ENCODE results near the gene SYCP3. TPM values are rescaled to one million over a fixed set of nuclear protein-coding genes. Genes with fewer than 3 reads are reported as not detected.

The SYCP3 gene
- total RNA-seq, 4 donors from 2014 or later: 0.24 TPM; not detected in 3

DNA sequence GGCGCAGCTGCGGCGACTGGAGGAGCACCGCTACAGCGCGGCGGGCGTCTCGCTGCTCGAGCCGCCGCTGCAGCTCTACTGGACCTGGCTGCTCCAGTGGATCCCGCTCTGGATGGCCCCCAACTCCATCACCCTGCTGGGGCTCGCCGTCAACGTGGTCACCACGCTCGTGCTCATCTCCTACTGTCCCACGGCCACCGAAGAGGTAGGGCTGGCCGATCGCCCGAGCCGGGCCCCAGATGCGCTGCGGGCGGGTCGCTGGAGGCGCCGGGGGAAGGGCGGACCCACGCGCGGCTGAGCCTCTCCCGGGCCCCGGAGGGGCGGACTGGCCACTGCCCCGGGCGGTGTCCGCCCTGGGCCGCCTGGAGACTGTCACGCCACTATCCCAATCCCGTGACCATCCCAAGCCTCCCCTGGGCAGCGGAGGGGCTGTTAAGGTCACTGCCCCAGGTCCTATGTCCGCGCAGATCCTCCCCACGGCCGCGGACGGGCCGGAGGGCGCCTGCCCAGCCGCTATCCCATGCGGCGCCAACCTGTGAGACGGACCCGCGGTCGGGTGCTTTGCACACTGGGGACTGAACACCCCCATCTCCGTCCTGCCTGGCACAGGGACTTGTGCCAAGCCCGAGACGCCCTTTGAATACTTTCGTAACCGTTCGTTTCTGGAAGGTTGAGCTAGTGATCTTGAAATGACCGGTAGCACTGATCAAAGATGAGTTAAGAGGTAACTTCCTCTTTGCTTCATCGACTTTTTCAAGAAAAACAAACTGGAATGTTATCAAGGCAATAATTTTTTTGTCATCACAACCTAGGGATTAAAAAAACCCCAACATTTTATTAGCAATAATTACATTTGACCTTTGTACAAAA is 41.1 kb downstream of the SYCP3 start:
- H3K27ac ChIP-seq: peak overlapping the region; percentile 94
- no peak for TF ChIP-seq EP300 (IDR thresholded peaks at IDR 0.05)
- peak in 1 of 2 donors; percentile 12 for TF ChIP-seq POLR2A (IDR thresholded peaks at IDR 0.05)
- no peak for TF ChIP-seq POLR2AphosphoS5 (IDR thresholded peaks at IDR 0.05)
- no peak for TF ChIP-seq CTCF (IDR thresholded peaks at IDR 0.05)
- H3K4me1 ChIP-seq: peaks cover 55% of the 10 kb centered on the region
- peak; percentile 80 to 85 for DNase-seq (ENCODE audit: low spot score in 2 of 2)
- no peaks in the 10 kb centered on the region for H3K27me3 ChIP-seq
- no peaks in the 10 kb centered on the region for H3K36me3 ChIP-seq
- H3K4me3 ChIP-seq: peak overlapping the region; percentile 97
- no peaks in the 10 kb centered on the region for H3K9me3 ChIP-seq
- WGBS: 0% methylated on average over 25 of the region's 67 CpGs

DNA sequence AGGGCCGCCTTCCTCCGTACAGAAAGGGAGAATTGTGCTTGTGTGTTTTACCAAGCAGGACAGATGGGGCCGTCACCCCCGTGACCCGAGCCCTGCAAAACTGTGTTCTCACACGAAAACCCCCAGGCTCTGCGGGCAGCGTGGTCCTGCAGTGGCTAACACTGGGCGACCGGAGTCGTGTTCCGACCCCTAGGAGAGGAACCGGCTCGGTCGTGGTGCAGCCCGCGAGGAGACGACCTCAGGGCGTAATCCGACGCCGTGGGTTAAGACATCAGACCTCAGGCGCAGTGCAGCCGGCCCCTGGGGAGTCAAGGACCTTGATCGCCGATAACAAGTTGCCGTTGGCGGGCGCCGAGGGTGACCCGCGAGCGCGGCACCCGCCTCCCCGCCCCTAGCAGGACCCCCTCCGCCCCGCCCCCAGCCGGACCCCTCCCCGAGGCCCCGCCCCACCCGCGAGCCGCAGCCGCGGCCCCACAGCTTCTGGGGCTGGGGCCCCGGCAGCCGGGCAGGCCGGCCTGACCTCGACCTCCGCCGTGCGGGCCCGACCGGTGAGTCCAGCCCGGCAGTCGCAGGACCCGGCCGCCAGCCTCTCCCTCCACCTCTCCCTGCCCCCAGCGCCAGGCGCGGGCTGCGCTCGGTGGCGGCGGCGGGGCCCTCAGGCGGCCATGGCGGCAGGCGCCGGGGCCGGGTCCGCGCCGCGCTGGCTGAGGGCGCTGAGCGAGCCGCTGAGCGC is 41.9 kb downstream of the SYCP3 start, which contains the start of gene CHPT1:
Gene CHPT1, plus strand, starts transcription at position 444 of the 733 bp plus-strand sequence. Its CDS starts 222 bp downstream, at position 666.
- Histone ChIP-seq H3K27me3 (no peaks in the 10 kb centered on the region), H3K36me3 (no peaks in the 10 kb centered on the region), H3K9me3 (no peaks in the 10 kb centered on the region), H3K27ac (peak within 1 kb of the TSS; percentile 94), H3K4me1 (peaks cover 49% of the 10 kb centered on the region), H3K4me3 (peak within 1 kb of the TSS; percentile 97)
- TF ChIP-seq POLR2A (IDR thresholded peaks at IDR 0.05) (no peak), EP300 (IDR thresholded peaks at IDR 0.05) (no peak), POLR2AphosphoS5 (IDR thresholded peaks at IDR 0.05) (no peak), CTCF (IDR thresholded peaks at IDR 0.05) (no peak)
- DNase-seq (ENCODE audit: low spot score in 2 of 2): peak; percentile 81 to 86
- WGBS: 3% methylated on average over 21 of the region's 80 CpGs

GRCh38 chr12:101696251-101697196 is 42.7 kb downstream of the SYCP3 start:
- Histone ChIP-seq H3K27me3 (no peaks in the 10 kb centered on the region), H3K4me3 (peak overlapping the region; percentile 97), H3K9me3 (no peaks in the 10 kb centered on the region), H3K27ac (peak overlapping the region; percentile 94), H3K36me3 (no peaks in the 10 kb centered on the region), H3K4me1 (peaks cover 43% of the 10 kb centered on the region)
- WGBS: 25% methylated on average over 14 of the region's 18 CpGs
- peak; percentile 73 to 85 for DNase-seq (ENCODE audit: low spot score in 2 of 2)
- TF ChIP-seq CTCF (IDR thresholded peaks at IDR 0.05) (no peak), EP300 (IDR thresholded peaks at IDR 0.05) (no peak), POLR2AphosphoS5 (IDR thresholded peaks at IDR 0.05) (peak in 1 of 3 donors; percentile 58), POLR2A (IDR thresholded peaks at IDR 0.05) (no peak)

DNA sequence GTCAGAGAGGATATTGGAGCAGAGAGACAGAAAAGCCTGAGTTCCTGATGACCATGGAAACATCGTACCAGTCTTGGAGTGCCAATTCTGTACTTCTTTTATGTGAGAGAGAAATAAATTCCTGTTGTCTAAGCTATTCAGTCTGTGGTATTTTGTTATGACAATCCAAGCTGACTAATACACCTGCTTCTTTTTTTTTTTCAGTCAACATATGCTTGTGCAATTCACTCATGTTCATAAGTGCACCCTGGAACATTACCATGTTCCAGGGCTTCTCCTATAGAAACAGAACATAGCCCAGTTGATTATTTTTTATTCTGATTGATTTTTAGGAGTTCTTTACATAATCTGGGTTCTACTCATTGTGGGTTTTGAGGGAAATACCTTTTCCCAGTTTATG is 43.6 kb downstream of the SYCP3 start:
- Histone ChIP-seq H3K4me1 (peaks cover 35% of the 10 kb centered on the region), H3K9me3 (no peaks in the 10 kb centered on the region), H3K27ac (no peak overlapping the region), H3K4me3 (no peak overlapping the region), H3K27me3 (no peaks in the 10 kb centered on the region), H3K36me3 (no peaks in the 10 kb centered on the region)
- WGBS: 75% methylated on average over 1 of the region's 1 CpG
- no peak for DNase-seq (ENCODE audit: low spot score in 2 of 2)
- TF ChIP-seq CTCF (IDR thresholded peaks at IDR 0.05) (no peak), EP300 (IDR thresholded peaks at IDR 0.05) (no peak), POLR2AphosphoS5 (IDR thresholded peaks at IDR 0.05) (no peak), POLR2A (IDR thresholded peaks at IDR 0.05) (no peak)

Data from suprapubic skin (tissue), 4 donors.